Neural progenitor cell (in vitro differentiated cells): ENCODE measurements around the gene KLRD1.

Experiments used
- CTCF ChIP-seq: fragments of 200-600 bp; sonication (generic); IDR thresholded peaks from 2 replicates; pipeline ENCODE4 v1.5.1; 2017; ENCODE audit warnings: antibody characterized with exemption, mild to moderate bottlenecking
- EZH2 ChIP-seq: fragments of 200-600 bp; sonication (generic); IDR thresholded peaks from 2 replicates; pipeline ENCODE4 v1.6.1; 2017; ENCODE audit warnings: antibody characterized with exemption, mild to moderate bottlenecking, moderate library complexity

GRCh38 chr12:10363658-10363913 lies 55.9 kb downstream of the KLRD1 start:
- no peak for TF ChIP-seq CTCF
- no peak for TF ChIP-seq EZH2
